Thyroid gland (tissue), 4 donors: ENCODE data around the gene FAM168A.

Source experiments
- CTCF ChIP-seq, 6 experiments: fragments of 200-600 bp in 3 of 6; fragments of 450-650 bp in 3 of 6; sonication (generic) in 3 of 6; IDR thresholded peaks; one replicate each; pipeline ENCODE4 v1.5.1; 2016 to 2019; ENCODE audit warnings: antibody characterized with exemption in 6 of 6, mild to moderate bottlenecking in 2 of 6, inconsistent platforms in 1 of 6, moderate library complexity in 1 of 6
- POLR2A ChIP-seq, 2 donors: fragments of 450-650 bp; IDR thresholded peaks; one replicate each; pipeline ENCODE4 v1.6.1; 2017; ENCODE audit warnings: antibody characterized with exemption in 2 of 2, mild to moderate bottlenecking in 2 of 2, moderate library complexity in 1 of 2

- TF ChIP-seq CTCF (IDR thresholded peaks at IDR 0.05): no peak
- no peak for TF ChIP-seq POLR2A (IDR thresholded peaks at IDR 0.05)
Observed at GRCh38 chr11:73454987-73455386, 142.9 kb downstream of the FAM168A start.
